ENCODE measurements around the gene MUC4.
"Not testable (repeated sequence)": the region's sequence is repeated elsewhere in the genome, so short reads cannot be mapped to it uniquely, and the experiment has no call there.

MUC4 gene

DNA sequence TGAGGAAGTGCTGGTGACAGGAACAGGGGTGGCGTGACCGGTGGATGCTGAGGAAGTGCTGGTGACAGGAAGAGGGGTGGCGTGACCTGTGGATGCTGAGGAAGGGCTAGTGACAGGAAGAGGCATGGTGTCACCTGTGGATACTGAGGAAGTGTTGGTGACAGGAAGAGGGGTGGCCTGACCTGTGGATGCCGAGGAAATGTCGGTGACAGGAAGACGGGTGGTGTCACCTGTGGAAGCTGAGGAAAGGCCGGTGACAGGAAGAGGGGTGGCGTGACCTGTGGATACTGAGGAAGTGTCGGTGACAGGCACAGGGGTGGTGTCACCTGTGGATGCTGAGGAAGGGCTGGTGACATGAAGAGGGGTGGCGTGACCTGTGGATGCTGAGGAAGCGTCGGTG, 30.5 kb downstream of the MUC4 start:
- DNase-seq (ENCODE audit: low spot score) = not testable (repeated sequence)

- DNase-seq (ENCODE audit: low spot score) = no peak
Observed at GRCh38 chr3:195777975-195778374, 33.8 kb downstream of the MUC4 start.

- DNase-seq (ENCODE audit: low spot score) = peak; percentile 21
Observed at GRCh38 chr3:195774917-195775316, 36.8 kb downstream of the MUC4 start.

DNA sequence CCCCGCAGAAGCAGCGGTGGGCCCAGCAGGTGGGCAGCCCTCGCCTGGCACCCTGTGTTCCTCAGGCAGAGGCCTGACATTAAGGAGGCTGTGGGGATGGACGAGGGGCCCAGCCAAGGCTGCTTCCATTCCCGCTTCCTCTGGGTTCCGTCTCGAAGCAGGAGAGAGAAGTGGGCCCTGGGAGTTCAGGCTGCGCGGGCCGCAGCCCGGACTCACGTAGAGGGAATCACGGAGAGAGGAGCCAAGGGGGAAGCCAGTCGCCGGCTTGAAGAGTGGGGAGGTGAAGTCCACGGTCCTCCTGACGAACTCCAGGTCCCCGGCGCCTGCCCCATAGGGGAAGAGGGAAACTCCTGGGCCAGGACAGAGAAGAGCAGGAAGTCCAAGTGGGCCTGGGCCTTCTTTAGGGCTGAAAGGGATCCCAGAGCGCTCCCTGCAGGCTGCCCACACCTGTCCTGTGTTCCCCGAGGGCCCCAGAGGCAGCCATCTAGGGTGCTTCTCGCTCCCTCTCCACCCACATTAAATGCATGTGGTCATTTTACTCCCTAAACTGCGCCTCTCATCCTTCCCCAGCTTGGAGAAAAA, 37.7 kb downstream of the MUC4 start:
- no peak for DNase-seq (ENCODE audit: low spot score)

- DNase-seq (ENCODE audit: low spot score) = no peak
Observed at GRCh38 chr3:195771646-195772300, 40.0 kb downstream of the MUC4 start.

GRCh38 chr3:195770841-195771645, 40.7 kb downstream of the MUC4 start:
- not testable (repeated sequence) for DNase-seq (ENCODE audit: low spot score)

DNA sequence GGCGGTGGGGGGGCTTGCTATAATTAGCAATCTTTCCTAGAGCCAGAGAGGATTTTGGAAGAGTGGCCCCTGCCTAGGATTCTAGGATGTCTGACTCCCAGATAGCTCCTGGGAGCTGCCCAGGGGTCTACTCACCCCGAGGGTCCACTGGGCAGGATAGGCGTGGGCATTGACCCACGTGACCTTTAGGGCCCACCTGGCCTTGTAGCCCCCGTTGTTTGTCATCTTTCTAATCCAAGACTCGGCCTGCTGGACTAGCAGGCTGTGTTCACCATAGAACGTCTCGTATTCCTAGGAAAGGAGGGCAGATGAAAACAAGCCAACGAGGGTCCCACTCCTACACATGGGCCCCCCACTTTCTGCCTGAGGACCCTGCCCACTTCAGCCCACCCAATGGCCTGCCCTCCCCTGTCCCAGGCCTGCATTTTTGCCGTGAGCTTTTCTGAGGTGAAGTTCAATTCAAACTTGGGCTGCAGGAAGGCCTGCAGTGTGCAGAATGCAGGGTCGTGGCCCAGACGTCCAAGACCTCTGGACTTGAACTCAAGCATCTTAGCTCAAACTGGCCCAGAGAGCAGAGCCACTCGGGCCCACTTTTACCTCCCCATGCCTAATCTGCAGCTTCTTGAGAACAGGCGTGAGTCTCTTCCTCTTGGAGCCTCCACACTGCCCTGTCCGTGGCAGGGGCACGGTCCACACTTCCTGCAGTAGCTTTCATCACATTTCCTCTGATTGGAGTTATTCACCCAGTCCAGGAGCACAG, 41.5 kb downstream of the MUC4 start:
- no peak for DNase-seq (ENCODE audit: low spot score)

DNA sequence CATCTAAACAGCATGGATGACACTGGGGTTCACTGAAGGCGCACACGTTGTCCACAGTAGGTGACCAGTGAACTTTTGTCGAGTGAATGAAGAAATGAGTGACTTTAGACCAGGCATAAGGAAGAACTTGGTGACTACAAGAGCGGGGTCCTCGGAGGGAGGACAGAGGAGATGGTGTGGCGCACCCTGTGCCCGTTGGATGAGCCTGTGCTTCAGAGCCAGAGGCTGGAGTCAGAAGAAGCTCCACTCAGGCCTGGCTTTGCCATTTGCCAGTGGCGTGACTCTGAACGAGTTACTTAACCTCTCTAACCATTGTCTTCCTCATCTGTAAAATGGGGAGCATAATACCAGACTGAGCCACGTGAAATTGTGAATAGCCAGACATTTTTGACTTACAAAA, 42.2 kb downstream of the MUC4 start:
- no peak for DNase-seq (ENCODE audit: low spot score)

GRCh38 chr3:195768831-195769303, 42.9 kb downstream of the MUC4 start:
- no peak for DNase-seq (ENCODE audit: low spot score)

DNA sequence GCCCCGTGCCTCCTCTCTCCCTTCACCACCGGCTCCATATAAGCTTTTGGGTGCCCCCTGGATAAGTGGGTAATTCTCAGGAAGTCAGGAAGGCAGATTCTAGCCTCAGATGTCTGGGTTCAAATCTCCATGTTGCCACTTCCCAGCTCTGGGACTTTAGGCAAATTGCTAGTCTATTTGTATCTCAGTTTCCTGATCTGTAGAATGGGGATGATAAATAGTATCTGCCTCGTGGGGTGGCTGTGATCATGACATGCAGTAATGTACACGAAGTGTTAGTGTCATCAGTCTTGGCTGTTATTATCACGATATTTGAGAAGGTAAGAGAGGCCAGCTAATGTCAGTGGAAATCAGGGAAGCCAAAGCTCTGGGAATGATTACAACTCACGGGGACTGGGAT, 43.3 kb downstream of the MUC4 start:
- no peak for DNase-seq (ENCODE audit: low spot score)

- DNase-seq (ENCODE audit: low spot score) = no peak
Observed at GRCh38 chr3:195767792-195768191, 43.9 kb downstream of the MUC4 start.

DNA sequence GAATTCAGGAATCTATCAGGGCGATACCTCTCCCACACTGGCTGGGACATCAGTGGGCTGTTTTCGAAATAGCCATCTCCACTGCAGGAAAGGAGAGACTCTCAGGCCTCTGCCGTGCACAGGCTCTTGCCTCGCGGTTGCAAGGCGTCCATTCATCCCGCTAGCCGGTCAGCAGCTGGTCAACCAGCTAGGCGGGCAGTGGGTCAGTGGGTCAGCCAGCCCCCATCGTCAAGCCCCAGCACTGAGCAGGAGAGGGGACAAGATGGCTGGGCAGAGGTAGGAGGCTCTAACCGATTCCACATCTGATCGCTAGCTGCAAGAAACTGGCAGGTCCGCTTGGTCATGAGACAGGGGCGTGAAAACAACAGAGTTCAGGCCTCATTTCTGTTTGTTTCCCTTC, 45.1 kb downstream of the MUC4 start:
- DNase-seq (ENCODE audit: low spot score) = no peak

- no peak for DNase-seq (ENCODE audit: low spot score)
Observed at GRCh38 chr3:195764961-195765706, 46.6 kb downstream of the MUC4 start.

DNA sequence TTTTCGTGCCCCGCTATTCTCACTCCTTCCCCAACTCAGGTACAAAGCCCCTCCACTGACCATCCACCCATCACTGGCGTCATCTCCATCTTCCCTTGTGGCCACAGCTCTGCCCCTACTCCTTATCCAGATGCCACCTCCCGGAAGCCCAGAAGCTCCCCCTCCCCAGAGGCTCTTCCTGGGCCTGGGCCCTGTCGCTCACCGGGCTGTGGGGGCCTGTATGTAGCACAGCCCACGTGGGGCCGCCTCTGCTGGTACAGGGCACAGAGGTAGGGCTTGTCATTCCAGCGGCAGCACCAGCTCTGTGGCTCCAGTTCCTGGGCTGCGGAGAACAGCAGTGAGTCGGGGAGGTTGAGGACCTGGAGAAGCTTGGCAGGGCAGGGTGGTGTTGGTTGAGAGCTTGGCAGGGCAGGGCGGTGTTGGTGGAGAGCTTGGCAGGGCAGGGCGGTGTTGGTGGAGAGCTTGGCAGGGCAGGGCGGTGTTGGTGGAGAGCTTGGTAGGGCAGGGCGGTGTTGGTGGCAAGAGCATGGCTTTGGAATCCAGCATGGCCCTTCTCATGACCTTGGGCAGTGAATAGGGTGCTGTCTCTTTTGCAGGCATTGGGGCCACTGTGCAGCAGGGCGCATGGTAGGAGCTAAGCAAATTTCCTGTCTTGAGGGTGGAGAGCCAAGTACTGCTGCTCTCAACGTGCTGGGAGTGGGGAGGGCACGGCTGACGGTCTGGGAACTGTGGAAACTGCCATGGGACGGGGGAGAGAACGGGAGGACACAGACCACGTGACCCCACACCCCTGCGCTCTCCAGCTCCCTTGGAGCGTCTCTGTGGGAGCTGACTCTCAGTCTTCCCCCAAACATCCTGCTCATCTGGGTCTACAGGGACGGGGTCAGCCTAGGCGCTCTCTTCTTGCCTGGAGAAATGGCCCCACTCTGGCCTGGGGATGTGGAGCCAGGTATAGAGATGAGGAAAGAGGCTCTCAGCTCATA, 47.6 kb downstream of the MUC4 start:
- DNase-seq (ENCODE audit: low spot score) = no peak

GRCh38 chr3:195763076-195763830, 48.5 kb downstream of the MUC4 start:
- no peak for DNase-seq (ENCODE audit: low spot score)

DNA sequence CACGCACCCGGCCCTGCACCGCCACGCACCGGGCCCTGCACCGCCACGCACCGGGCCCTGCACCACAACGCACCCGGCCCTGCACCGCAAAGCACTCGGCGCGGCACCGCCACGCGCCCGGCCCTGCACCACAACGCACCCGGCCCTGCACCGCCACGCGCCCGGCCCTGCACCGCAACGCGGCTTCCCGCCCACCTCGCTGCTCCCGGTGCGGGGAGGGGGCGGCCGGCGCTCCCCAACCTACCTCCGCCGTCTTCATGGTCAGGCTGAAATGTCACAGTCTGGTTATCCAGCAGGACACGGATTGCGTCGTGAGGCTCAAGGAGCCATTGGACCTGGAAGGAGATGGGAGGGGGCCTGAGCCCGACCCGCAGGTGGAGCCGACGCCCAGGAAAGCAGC, 49.1 kb downstream of the MUC4 start:
- no peak for DNase-seq (ENCODE audit: low spot score)

DNA sequence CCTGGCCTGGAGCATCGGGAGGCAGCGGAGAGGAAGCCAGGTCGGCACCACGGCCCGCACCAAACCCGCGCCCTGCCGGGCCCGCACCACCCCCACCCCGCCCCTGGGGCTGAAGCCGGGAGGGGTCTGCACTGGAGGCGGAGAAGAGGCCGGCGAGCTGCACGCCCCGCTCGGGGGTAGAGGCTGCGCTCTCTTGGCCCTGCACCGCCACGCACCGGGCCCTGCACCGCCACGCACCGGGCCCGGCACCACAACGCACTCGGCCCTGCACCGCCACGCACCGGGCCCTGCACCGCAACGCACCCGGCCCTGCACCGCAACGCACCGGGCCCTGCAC, 49.5 kb downstream of the MUC4 start:
- no peak for DNase-seq (ENCODE audit: low spot score)

DNA sequence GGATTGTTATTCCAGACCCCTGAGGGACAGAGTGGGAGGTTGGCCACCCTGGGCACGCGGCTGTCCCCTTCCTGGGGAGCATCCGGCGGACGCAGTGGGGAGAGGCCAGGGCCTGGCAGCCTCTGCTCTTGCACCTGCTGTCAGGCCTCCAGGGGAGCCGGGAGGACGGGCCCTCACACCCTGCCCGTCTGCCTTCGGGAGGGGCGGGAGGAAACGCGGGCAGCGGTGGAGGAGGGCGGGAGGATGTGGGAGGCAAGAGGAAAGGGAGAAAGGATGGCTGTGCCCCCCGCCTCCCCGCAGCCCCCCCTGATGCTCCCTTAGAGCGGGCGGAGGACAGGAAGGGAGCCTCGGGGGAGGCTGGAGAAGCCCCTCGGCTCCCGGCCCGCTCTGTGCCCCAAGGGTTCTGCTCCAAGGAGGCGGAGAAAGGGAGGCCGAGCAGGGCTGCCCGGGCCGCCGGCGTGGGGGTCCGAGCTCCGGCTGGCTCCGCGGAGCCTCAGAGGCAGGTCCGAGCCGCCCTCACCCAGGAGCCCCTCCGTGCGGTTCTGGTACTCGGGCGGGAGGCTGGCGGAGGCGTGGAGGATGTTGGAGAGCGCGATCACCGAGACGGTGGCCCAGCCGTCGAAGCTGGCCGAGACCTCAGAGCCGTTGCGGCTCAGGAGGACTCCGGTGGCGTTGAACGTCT, 50.0 kb downstream of the MUC4 start:
- no peak for DNase-seq (ENCODE audit: low spot score)

DNA sequence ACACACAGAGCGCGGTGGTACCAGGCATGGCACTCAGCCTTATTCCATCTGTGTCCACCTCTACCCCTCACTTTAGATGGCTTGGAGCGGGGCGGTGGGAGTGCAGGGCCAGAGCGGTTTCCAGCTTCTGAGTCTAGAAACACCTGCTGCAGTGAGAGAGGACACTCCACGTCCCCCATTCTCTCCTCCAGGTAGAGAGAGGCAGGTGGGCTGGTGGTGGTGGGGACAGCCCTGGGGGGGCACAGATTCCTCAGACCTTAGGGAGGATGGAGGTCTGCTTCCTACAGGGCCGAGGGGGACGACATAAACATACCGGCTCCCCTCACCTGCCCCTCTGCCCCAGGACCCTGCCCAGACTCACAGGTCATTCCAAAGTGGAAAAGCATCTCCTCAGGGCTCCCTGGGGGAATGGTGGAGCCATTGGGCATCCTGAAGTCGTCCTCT, 50.6 kb downstream of the MUC4 start:
- DNase-seq (ENCODE audit: low spot score) = no peak

Data from kidney tubule cell (primary cell).